GM18519 (cell line): Measurements from ENCODE around the gene OPALIN.

Source experiments
- ATAC-seq: cut with Tn5 transposase; IDR thresholded peaks from one replicate; pipeline ENCODE4 v1.9.1; 2021; ENCODE audit warnings: mild to moderate bottlenecking, moderate library complexity; ENCODE audit not compliant: unreplicated experiment, low FRiP score

OPALIN gene, protein sequence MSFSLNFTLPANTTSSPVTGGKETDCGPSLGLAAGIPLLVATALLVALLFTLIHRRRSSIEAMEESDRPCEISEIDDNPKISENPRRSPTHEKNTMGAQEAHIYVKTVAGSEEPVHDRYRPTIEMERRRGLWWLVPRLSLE

DNA sequence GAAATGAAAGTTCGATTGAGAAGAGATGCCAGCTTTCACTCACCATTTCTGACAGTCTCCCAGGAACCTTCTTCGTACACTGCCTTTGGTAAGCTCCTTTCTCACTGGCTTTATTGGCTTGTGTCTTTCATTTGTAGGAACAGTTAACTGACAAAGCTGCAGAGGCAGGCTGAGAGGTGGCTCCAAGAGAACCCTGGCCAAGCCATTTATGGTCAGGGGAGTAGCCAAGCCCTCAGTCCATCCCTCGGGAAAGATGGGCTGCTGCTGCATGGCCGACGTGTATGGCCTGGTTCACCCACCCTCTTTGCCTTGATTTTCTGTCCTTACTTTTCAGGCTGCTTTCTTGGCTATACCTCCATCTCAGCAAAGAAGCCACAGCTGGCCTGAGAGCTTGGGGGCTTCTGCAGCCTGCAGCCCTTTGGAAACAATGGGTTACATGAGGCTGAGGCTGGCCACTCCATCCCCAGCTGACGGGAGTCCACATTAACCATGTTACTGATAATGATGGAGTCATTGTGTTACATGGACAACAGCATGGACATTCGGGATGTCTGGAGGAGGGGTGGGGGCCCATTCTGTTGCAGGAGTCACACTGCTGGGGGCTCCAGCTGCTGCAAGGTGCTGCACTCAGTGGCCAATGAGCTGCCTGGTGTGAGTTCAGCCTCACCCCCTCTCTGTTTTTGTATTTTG is at the start of gene OPALIN:
TSS of gene OPALIN (minus strand) at position 152 of the 690 bp plus-strand sequence. CDS start at position 46, 106 bp downstream.
- no peak for ATAC-seq

GRCh38 chr10:96408201-96408600 is 49.4 kb upstream of the OPALIN start:
- no peak for ATAC-seq

- ATAC-seq, result no peak
Observed at GRCh38 chr10:96407560-96408069, 48.8 kb upstream of the OPALIN start.

- ATAC-seq, result no peak
Observed at GRCh38 chr10:96406091-96406490, 47.3 kb upstream of the OPALIN start.

- ATAC-seq, result no peak
Observed at GRCh38 chr10:96402417-96403305, 43.9 kb upstream of the OPALIN start.

DNA sequence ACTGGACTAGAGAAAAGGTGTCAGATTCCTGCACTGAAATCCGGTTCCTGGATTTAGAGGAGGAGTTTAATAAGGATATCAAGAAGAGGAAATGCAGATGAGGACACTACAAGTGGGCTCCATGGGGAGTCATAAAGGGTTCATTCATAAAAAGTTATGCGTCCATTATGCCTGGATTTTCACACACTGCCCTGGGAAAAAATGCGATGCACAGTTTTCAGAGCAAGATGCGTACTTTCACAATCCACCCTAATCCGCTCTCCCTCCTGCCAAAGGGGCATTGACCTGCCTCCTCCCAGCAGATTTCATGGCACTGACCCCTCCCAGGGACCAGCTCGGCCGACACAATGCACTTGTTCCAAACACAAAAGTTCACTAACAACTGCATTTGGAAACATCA is 42.2 kb upstream of the OPALIN start:
- no peak for ATAC-seq

DNA sequence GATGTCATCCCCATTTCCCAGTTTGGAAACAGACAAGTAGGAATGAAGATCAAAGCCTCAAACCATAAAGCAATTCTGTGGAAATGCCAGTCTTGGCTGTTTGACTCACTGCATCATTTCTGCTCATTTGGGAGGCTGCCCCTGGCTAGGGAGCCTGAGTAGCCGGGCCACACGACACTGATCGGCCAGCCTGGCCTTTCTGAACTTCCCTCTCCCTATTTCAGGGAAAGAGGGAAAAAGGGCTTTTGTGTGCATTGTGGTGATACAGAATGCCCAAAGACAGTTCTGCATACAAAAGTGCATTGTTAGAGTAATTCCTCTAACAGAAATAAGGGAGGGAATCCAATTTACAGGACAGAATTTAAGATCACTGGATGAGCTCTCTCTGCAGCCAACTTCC is 41.7 kb upstream of the OPALIN start:
- no peak for ATAC-seq

DNA sequence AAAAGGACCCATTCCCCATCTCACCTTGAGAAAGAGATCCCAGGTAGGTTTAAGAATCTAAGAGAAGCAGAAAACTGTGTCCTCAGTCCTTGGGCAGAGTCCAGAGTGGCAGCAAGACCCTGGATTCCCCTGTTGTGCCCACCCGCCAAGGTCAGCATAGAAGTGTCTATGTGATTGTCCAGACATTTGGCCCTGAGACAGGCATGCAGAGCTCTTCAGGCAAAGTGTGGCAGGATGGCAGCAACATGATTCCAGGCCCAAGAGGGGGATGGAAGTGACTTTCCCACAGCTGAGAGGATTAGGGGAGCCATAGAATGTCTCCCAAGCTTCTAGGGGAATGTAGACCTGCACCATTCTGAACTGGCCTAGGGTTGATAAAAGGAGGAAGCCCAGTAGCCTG is 39.1 kb upstream of the OPALIN start:
- ATAC-seq, result no peak

DNA sequence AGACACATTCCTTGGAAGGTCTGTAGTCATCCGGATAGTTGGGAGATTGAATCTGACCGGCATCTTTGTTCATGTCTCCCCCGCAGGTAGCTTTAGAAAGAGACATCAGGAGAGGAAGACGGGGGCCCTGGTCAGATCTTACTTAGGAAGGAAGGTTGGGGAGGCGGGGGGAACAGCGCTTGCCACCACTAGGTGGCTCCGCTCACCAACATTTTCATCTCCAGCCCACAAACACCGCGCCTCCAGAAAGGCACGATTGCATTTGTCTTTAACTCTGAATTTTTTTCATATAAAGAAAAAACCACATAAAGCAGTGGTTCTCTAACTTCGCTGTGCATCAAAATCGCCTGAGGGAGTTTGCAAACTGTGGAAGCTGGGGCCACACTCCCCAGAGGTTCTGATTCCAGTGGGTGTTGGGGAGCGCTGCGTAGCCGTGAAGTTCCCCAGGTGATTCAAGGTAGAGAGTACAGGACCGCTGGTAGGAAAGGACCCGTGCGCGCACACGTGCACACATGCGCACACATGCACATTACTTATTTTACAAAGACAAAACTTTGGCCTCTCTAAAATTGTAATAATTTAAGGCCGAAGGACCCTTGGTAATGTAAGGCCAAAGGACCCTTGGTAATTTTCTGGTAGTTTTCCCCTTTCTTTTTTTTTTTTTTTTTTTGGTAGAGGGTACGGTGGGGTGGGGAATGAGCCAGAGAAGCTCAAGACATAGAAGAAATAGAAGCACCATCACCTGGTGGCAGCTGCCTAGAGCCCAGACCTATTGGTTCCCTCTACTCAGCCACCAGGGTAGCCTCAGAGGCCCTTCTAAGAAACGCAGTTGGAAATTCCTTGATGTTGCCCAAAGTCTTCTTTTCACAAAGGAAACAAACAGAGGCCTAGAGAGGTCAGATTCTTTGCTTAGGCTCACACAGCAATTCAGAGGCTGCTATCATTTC is 37.4 kb upstream of the OPALIN start:
- no peak for ATAC-seq

DNA sequence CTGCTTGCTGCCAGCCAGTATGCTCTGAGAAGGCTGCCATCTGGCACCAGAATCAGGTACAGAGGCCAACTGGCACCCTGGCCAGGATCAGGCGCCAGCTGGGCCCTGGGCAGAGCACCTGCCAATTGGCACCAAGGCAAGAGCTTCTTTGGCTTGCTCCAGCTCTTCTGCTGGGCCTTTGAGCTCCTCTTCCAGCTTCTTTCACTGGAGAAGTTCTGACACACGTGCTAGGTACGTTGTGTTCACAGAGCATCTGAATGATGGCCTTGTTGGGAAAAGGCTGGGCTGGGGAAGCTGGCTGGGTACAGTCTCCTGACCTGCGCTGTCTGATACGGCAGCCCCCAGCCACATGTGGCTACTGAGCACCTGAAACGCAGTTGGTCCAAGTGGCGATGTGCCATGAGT is 31.7 kb upstream of the OPALIN start:
- no peak for ATAC-seq

- no peak for ATAC-seq
Observed at GRCh38 chr10:96389785-96390184, 31.0 kb upstream of the OPALIN start.

DNA sequence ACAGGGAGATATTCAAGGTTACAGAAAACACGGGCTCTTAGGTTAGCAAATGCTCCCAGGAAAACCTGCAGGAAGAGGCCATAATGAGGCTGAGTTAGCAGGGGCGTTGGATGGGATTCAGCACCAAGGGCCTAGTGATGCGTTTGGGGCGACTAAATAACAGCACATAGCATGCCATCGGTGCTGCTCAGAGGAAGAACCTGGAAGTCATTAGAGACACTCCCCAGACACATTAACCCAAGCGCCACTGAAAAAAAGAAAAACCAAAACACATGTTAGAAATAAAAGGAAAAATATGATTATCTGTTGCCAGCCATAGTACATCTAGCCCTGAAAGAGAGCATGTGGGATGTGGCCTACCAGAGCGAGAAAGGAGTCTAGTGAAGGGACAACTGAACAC is 28.8 kb upstream of the OPALIN start:
- ATAC-seq, result no peak

GRCh38 chr10:96387161-96387560 is 28.4 kb upstream of the OPALIN start:
- no peak for ATAC-seq

- no peak for ATAC-seq
Observed at GRCh38 chr10:96384506-96384905, 25.7 kb upstream of the OPALIN start.

DNA sequence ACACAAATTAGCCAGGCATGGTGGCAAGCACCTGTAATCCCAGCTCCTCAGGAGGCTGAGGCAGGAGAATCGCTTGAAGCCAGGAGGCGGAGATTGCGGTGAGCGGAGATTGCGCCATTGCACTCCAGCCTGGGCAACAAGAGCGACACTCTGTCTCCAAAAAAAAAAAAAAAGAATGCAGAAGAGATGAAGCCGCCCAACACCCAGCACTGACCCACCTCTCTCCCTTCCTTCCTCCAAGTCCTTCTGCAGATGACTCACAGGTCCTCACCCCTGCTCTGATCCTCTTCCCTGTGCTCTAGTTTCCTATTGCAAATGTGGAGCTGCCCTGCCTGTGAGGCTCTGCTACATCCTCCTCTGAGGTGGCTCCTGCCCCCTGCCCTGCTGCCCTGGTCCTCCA is 22.0 kb upstream of the OPALIN start:
- ATAC-seq, result no peak

DNA sequence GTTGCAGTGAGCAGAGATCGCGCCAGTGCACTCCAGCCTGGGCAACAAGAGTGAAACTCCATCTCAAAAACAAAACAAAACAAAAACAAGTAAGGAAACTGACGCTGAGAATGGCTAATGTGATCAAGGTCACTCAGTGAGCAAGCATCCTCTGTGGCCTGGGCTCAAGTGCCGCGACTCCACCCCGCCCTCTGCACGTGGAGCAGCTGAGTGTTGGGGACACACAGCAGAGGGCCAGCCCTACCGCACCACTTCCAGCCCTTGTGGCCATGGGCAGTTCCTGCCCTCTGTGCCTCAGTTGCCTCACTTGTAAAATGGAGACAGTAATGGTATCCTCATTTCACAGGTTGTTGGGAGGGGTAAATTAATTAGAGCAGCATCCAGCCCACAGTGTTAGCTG is 21.0 kb upstream of the OPALIN start:
- ATAC-seq, result no peak

DNA sequence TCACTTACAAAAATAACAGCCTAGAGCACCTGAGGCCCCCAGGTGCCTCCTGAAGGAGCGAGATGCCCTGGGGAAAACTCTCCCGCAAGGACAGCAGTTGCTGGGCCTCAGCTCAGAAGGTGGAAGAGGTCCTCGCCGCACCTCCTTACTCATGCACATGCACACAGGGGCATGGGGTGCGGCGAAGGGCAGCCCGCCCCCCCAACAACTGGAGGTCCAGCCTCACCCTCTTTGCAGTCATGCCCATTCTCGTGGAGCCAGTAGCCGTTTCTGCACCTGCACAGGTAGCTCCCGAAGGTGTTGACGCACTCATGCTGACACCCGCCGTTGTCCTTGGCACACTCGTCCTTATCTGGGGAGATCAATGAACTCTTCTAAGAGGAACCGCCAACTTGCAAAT is 19.9 kb upstream of the OPALIN start:
- ATAC-seq, result no peak

DNA sequence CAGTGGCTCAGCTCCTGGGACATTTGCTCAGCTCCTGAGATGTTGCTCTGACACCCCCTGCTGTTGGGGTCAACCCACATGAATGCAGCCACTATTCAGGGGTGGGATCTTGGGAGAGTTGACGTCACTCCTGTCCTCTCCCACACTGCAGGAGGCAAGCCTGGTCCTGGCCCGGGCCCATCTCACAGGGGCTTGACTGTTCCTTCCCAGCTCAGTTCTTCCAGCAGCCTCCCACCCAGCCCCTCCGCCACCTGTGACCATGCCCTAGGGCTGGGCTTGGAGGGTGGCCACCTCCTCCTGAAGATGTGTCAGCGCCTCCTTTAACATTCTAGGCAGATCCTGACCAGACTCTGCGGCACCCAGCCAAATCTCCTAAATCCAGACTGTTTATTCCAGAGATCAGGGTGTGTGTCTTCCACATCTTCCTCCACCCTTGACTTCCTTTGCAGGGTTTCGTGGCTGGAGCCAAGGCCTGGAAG is 19.1 kb upstream of the OPALIN start:
- no peak for ATAC-seq

GRCh38 chr10:96376483-96376882 is 17.7 kb upstream of the OPALIN start:
- ATAC-seq, result no peak
